GM06990 (cell line): Measurements from ENCODE around the gene CTU1.

Experiments used
- DNase-seq: peaks from one replicate; pipeline ENCODE4 v3.0.0-alpha.2; 2011; ENCODE audit not compliant: insufficient read length; ENCODE audit errors: extremely low read depth
- H3K27me3 ChIP-seq: replicated peaks from 2 replicates; pipeline ENCODE4 v1.6.0; 2011; ENCODE audit warnings: low read length; ENCODE audit not compliant: control insufficient read depth, insufficient read depth
- H3K36me3 ChIP-seq: 2 replicates; pipeline ENCODE4 v1.5.1; 2011; ENCODE audit warnings: low read length; ENCODE audit not compliant: control insufficient read depth, insufficient read depth
- H3K4me3 ChIP-seq: replicated peaks from 2 replicates; pipeline ENCODE4 v1.5.1; 2011; ENCODE audit warnings: low read depth, mild to moderate bottlenecking, control low read depth, low read length
- TF ChIP-seq, protein P1 (sequence below): IDR thresholded peaks from 2 replicates; pipeline ENCODE4 v1.5.1; 2011; ENCODE audit warnings: low read length, control low read depth, mild to moderate bottlenecking, inconsistent platforms; ENCODE audit not compliant: insufficient read depth, poor library complexity, severe bottlenecking

CTU1 gene

DNA sequence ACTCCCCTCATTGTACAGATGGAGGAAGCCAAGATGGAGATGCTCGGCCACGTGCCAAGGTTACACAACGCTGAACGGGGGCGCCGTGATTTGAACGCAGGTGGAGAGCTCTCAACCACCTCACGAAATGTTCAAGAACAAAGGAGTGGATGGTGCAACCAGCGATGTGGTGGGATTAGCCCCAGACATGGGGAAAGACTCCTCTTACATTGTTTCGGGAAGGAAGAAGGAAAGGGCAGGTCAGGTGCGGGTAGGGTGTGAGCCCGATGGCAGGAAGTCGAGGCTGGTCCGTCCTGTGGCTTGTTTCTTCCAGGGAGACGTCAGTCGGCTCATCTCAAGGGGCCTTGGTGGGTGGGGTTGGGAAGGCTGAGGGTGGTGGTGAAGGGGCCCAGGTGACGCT is 18.4 kb downstream of the CTU1 start:
- no peaks in the 10 kb centered on the region for H3K36me3 ChIP-seq
- TF ChIP-seq, protein P1, sequence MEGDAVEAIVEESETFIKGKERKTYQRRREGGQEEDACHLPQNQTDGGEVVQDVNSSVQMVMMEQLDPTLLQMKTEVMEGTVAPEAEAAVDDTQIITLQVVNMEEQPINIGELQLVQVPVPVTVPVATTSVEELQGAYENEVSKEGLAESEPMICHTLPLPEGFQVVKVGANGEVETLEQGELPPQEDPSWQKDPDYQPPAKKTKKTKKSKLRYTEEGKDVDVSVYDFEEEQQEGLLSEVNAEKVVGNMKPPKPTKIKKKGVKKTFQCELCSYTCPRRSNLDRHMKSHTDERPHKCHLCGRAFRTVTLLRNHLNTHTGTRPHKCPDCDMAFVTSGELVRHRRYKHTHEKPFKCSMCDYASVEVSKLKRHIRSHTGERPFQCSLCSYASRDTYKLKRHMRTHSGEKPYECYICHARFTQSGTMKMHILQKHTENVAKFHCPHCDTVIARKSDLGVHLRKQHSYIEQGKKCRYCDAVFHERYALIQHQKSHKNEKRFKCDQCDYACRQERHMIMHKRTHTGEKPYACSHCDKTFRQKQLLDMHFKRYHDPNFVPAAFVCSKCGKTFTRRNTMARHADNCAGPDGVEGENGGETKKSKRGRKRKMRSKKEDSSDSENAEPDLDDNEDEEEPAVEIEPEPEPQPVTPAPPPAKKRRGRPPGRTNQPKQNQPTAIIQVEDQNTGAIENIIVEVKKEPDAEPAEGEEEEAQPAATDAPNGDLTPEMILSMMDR = no peak
- DNase-seq = no peak
- H3K4me3 ChIP-seq = no peak overlapping the region
- no peaks in the 10 kb centered on the region for H3K27me3 ChIP-seq

DNA sequence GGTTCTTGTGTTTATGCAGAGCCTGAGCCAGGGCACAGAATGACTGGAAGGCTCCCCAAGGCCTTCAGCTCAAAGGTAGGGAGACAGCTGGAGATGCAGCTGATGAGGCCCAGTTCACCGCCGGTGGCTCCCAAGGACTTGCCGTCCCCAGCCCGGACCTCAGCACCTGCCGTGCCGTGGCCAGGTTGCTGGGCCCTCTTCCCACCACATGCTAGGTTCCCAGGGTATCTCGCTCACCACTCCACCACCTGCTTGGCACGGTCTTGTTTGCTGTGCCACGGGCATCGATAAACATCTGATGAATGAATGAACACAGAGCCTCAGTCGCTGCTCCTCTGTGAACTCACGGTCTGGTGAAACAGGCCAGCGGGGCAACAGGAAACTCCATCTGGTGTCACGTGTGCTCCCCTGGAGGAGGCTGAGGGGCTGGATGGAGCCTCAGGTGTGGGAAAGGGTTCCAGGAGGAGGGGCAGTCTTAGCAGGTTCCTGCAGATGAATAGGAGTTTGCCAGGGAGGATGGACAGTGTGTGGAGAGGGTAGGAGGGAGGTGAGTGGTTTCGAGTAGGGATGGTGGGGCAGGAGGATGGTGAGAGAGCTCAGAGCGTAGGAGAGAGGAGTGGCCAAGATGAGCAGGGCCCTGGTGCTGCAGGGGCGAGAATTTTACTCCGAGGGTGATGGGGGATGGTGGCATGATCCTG is 21.9 kb downstream of the CTU1 start:
- TF ChIP-seq, protein P1 = no peak
- DNase-seq = no peak
- Histone ChIP-seq H3K36me3 (no peaks in the 10 kb centered on the region), H3K27me3 (no peaks in the 10 kb centered on the region; the same call in 1 of the 2 replicates), H3K4me3 (no peak overlapping the region)

DNA sequence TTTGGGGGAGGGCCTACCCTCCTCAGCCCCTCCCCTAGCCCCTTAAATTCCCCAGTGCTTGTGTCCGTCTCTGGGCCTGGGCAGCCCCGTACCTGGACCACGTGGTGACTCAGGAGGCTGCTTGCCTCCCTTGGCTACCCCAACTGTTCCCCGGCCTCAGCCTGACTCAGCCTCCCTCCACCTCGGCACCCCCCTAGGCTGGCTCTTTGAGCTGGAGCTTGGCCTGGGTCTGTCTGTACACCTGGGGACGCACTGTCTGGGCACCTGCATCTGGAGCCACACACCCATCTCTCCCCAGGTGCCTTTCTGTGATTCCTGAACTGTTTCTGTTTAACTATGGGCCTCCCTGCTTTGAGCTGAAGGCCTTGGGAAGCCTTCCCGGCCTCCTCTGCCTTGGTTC is 23.7 kb downstream of the CTU1 start:
- TF ChIP-seq, protein P1 = no peak
- H3K36me3 ChIP-seq = no peaks in the 10 kb centered on the region
- H3K27me3 ChIP-seq = no peaks in the 10 kb centered on the region; the same call in 1 of the 2 replicates
- no peak overlapping the region for H3K4me3 ChIP-seq
- DNase-seq = no peak

DNA sequence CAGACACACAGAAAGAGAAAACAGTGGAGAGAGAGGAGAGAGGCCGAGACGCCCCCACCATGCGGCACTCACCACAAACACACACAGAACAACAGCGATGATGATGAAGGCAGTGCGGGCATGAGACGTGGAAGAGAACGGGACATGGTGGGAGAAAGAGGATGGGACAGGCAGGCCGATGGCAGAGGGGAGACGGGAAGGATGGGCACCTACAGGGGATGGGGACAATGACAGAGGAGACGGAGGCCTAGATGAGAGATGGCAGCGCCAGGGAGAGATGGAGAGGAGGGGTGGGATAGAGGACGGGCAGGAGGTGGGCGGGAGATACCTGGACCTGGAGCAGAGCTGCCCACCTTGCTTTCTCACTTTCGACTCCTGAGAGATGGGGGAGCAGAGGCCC is 24.4 kb downstream of the CTU1 start:
- no peaks in the 10 kb centered on the region for H3K36me3 ChIP-seq
- no peaks in the 10 kb centered on the region; the same call in 1 of the 2 replicates for H3K27me3 ChIP-seq
- no peak for DNase-seq
- TF ChIP-seq, protein P1 = no peak
- H3K4me3 ChIP-seq = no peak overlapping the region

DNA sequence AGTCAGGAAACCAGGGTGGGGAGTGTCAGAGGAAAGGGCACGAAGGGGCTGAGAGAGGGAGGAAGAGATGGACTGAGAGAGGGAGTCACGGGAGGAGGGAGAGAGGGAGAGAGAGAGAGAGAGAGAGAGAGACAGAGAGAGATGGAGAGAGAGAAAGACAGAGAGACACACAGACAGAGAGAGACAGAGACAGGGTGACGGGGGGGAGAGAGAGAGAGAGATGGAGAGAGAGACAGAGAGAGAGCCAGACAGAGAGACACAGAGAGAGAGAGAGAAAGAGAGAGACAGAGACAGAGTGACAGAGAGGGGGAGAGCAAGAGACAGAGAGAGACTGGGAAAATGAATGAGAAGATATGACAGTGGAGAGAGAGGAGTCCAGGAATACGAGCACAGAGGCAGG is 25.0 kb downstream of the CTU1 start:
- TF ChIP-seq, protein P1 = no peak
- Histone ChIP-seq H3K27me3 (no peaks in the 10 kb centered on the region; the same call in 1 of the 2 replicates), H3K4me3 (no peak overlapping the region), H3K36me3 (no peaks in the 10 kb centered on the region)
- no peak for DNase-seq
